Fibroblast of lung (primary cell): ENCODE measurements around the gene GPR50.

Experiments used
- EZH2 ChIP-seq: IDR thresholded peaks from 2 replicates; pipeline ENCODE4 v1.5.1; 2012; ENCODE audit warnings: low read length, control low read depth, mild to moderate bottlenecking; ENCODE audit errors: missing control alignments
- TF ChIP-seq, protein P1 (sequence below), 2 donors: IDR thresholded peaks in 1 of 2; conservative IDR thresholded peaks in 1 of 2; 1 replicate in 1 of 2; 2 replicates in 1 of 2; pipeline ENCODE4 v1.5.1; 2011 to 2012; ENCODE audit warnings: low read length in 2 of 2, control low read depth in 1 of 2, inconsistent platforms in 1 of 2, low read depth in 1 of 2, mild to moderate bottlenecking in 1 of 2

GRCh38 chrX:151227627-151228026 lies 51.2 kb downstream of the GPR50 start:
- TF ChIP-seq, protein P1, sequence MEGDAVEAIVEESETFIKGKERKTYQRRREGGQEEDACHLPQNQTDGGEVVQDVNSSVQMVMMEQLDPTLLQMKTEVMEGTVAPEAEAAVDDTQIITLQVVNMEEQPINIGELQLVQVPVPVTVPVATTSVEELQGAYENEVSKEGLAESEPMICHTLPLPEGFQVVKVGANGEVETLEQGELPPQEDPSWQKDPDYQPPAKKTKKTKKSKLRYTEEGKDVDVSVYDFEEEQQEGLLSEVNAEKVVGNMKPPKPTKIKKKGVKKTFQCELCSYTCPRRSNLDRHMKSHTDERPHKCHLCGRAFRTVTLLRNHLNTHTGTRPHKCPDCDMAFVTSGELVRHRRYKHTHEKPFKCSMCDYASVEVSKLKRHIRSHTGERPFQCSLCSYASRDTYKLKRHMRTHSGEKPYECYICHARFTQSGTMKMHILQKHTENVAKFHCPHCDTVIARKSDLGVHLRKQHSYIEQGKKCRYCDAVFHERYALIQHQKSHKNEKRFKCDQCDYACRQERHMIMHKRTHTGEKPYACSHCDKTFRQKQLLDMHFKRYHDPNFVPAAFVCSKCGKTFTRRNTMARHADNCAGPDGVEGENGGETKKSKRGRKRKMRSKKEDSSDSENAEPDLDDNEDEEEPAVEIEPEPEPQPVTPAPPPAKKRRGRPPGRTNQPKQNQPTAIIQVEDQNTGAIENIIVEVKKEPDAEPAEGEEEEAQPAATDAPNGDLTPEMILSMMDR (conservative IDR thresholded peaks at IDR 0.05 in 1 of 2, IDR thresholded peaks at IDR 0.05 in 1 of 2; ENCODE audit: low read depth in 1 of 2, low read length in 2 of 2), result no peak
- no peak for TF ChIP-seq EZH2
